Globus pallidus (tissue), 1 donor: ENCODE data around the gene PRDM15.
"Not testable (repeated sequence)": the region's sequence is repeated elsewhere in the genome, so short reads cannot be mapped to it uniquely, and the experiment has no call there.

ENCODE experiments used
- DNase-seq: peaks from one replicate; pipeline ENCODE4 v3.0.0-alpha.2; 2015; ENCODE audit warnings: low spot score

Gene PRDM15

DNA sequence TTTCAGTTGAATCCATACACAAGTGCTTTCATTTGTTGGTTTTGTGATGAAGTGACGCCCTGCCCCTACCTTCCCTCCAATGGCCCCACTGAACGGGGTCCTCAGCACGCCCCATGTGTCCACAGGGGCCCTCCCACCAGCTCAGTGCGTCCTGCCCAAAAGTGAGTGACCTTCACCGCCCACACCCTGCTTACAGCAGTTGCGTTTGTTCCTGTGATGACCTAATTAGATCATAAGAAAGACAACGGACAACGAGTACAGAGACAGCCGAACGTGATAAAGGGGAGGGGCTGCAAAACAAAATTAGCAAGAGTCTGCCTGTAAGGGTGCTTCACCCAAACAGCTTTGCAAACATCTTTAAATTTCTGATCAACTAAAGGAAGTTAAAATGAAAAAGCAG lies 74.1 kb downstream of the PRDM15 start:
- DNase-seq = no peak

DNA sequence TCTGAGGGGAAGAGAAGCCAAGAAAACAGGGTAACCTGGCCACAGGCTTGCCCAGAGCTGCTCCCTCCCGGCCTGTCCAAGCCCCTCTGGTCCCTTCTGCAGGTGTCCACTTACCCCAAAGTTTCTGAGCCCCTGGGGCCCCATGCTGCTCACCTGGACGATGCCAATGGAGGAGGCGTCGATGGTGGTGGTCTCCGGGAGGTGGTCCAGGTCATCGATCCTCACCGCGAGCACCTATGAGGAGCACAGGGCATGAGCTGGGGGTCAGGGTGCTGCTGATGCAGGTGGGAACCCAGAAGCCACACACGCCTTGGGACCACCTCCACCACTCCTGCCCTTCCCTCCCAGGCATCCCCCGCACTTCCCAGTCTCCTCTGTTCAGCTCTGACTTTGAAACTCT lies 74.8 kb downstream of the PRDM15 start:
- no peak for DNase-seq

DNA sequence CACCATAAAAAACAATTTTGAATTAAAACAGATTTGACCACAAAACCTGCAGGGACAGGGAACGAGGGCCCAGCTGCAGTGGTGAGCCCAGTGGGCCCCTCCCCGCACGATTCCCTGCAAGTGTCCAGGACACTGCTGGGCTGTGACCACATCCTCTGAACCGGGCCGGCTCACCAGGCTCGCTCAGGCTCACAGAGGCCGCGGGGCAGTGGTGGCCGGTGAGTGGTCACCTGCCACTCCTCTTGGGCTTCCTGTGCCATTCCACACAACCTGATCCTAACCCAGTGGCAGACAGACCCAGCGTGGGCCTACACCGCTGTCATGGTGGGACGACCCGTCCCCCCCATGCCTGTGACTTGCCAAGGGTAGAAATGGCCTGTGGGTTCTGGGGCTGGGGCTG lies 75.8 kb downstream of the PRDM15 start:
- no peak for DNase-seq

DNA sequence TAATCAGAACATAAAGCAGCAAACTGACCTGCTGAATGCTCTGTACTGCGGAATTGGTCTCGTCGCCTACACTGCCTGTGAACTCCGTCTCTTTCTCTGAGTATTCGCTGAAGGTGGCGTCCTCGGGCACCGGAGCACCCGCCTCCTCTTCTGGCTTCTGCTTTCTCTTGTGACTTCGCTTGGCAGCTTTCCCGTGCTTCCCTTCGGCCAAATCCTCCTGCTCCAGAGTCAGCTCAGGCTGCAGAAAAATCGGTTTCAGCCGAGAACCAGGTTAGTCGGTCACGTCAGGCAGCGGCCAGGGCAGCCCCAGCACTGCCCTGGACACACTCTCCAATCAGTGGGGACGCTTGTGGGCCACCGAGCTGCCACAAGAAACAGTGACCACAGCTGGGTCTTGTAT lies 76.5 kb downstream of the PRDM15 start:
- DNase-seq = peak; percentile 66

DNA sequence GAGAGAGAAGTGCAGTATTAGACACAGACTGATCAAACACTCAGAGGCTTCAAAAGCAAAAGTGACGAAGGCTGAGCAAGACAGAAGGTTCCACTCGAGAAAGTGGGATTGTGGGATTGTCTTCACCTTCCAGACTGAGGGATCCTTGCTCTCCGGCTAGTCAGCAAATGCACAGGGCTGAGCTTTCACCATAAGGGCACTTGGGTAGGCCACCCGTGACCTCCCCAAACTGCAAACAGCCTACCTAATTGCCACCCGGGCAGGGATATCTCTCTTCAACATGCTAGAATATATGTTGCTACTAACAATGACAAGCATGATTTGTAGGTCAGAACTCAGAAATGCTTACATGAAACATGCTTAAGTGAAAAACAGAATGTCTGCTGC lies 77.0 kb downstream of the PRDM15 start:
- no peak for DNase-seq

DNA sequence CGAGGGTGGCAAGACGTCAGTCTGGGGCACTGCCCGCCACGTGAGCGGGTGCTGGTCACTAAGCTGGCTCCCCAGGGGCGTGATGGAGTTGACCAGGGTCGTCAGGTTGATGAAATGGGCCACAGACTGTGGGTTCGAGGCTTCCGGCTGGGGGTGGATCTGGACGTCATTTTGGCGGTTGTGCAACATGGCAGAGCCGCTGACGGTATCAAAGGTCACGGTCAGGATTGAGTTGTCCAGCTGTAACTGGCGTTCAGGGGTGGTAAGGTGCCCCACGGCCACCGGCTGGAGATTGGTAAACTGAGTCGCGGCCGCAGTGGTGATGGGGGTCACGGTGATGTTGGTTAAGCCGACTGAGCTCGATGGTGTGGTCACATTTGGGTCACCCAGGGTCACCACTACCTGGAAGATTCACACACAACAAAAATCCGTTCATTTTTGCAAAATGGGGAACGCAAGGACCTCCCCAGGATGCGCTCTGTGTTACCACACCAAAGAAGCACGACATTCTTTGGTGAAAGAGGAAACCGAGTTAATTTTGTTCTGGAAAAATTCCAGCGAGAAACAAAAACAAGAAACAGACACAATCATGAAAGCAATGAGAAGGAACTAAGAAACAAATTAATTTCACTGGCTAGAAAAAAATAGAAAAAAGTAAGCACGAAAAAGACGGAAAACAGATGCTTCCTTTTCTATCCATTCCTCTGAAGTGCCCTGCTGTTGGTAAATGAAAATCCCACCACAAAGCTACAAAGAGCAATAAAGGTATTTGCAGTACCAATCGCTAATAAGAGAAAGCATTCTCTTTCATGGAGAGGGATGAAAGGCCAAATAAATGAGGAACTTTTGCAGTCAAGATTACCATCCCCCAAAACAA lies 77.6 kb downstream of the PRDM15 start:
- DNase-seq = no peak

DNA sequence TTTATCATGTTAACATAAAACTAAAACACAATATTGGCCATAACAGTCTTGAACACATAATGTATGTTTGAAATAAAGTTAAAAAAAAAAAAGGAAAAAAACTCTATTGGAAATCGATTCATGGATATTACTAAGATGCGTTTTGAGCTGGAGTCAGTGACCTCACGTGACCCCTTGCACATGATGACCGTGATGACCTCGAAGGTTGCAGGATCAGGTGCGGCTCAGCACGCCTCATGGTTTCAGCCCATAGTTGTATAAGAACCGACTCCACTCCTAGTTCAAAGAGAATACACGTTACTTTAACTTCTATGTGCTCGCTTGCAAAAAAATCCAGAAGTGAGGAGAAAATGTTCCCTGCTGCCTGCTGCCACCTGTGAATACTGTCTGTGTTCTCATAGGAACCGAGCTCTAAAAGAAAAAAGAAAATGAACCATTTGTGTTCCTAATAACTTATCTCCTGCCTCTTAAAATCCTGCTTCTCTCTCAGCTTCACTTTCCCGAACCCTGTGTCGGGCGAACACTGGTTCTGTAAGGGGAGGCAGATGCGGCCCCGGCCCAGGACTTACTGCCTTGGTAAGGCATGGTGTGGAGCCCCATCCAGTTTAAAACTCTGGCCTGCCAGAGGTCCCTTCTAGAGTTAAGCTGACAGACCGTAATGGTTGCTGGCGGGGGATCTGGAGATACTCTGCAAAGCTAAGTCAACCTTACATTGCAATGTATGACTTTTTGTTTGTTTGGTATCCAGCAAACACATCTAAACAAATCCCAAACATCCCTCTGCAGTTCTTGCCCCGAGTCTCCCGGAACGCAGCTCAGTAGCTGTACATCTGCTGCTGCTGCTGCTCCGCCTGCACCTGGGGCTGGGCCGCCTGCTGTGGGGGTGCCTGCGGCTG lies 78.5 kb downstream of the PRDM15 start:
- DNase-seq = no peak

DNA sequence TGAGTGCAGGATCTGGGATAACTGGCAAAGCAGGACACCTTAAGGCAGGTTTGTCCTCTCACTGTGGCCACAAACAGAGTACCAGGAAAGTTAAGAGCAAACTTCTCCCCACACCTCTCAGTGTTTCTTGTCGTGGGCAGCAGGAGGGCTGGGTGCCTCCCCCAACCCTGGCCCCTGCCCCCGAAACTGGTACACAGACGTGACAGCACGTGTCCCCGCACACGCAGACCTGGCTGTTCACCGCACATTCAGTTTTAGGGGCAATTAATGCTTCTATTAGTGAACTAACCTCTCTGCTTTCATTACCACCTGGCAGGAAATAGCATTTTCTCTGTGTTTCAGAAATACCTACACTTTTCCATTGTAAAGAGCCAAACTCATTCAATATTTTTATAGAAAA lies 79.4 kb downstream of the PRDM15 start:
- DNase-seq = no peak

DNA sequence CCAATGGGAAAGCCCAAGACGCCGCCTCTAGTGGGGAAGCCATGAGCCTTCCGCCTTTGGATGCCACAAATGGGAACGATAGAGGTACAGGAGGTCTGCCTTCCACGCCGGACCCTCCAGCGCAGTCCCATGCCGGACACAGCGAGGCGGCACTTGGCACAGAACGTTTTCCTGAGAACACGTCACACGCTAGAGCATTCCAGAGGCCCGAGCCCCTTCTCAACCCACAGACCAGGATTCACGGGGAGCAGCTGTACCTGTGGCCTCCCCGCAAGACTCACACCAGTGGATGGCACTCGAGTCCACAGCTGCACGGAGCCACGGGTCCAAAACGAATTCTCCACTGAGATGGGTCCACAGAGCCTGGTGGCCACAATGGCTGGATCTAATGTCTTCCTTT lies 80.8 kb downstream of the PRDM15 start:
- DNase-seq = no peak

DNA sequence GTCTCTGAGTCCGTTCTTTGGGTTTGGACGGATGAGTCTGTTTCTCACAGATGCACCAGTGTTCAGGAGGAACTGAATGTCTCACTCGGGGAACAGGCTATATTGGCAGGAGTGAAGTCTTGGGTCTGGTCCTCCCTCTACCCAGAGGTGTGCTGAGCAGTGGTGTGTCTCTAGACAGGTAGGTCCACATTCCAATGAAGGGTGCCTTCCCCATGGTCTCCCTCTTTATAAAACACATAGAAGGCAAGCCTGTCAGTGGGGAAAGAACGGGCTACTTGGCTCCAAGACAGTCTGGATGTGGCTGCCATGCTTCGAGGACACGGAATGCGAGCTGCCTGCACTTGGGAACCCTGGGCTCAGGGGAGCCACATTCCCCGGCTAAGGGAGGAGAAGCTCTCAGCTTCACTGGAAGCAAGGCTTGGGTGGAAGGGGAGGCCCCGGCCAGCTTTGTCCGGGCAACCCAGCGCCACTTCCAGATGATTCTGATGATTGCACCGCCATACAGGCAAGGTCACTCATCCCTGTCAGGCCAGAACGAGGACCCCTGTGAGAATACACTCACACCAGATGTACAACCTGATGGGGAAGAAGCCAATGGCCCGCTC lies 82.6 kb downstream of the PRDM15 start:
- DNase-seq = no peak

DNA sequence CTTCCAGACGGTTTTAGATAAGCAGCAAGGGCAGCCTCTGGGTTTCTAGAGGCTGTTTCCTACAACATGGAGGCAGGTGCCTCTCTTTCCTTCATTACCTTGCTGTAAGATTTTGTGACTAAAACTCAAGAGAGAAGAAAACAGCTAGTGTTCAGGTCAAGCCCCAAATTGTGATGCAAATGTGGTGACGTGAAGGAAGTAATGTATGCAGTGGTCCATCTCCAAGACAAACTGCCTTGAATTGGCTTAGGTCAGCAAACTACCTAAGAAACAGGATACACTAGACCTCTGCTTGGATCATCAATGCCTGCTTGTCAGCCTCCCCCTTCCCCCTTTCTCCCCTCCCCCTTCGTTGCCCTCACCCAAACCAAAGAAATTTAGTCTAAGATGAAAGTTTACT lies 83.4 kb downstream of the PRDM15 start:
- DNase-seq = no peak

DNA sequence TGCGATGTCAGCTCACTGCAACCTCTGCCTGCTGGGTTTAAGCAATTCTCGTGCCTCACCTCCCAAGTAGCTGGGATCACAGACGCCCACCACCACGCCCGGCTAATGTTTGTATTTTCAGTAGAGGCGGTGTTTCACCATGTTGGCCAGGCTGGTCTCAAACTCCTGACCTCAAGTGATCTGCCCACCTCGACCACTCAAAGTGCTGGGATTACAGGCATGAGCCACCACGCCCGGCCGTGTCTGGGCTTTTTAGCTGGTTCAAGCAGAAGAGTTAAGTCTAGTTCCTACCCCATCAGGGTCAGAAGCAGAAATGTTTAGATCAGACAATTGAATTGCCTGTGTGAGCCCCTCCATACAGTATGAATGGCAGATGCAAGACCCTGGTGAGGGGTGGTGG lies 84.5 kb downstream of the PRDM15 start:
- DNase-seq = no peak

DNA sequence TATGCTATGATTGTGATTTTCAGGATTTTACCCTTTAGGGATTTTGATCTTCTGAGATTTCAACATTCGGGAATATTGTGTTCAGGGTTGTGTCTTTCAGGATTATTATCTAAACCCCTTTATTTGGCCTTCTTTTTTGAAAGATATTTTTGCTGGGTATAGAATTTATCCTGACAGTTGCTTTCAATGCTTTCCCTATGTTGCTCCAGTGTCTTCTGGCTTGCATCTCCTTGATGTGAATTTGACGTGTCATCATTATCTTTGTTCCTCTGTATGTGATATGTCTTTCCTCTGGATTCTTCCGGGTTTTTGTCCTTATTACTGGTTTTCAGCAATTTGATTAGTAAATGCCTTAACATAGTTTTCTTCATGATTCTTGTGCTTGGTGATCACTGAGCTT lies 86.4 kb downstream of the PRDM15 start:
- DNase-seq = no peak

DNA sequence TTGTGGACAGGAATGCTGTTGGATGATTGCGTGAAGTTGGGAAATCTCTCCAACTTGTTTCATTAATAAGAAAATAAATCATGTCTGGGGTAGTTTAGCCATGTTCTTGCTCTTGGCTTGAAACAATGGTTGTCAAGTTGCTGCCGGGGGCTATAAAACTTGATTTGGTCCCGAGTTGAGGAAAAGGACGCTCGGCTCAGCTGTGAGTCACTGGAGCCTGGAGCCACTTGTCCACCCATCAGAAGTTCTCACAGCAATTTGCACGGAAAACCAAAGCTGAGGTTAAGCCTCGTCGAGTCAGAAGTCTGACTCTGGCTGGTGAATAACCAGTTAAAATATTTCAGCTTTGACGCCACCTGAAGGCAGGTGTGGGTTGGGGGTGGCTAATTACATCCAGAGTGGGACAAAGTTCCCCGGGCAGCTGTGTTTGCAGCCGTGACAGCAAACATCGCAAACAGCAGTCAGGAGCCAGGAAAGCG lies 92.6 kb downstream of the PRDM15 start:
- no peak for DNase-seq

DNA sequence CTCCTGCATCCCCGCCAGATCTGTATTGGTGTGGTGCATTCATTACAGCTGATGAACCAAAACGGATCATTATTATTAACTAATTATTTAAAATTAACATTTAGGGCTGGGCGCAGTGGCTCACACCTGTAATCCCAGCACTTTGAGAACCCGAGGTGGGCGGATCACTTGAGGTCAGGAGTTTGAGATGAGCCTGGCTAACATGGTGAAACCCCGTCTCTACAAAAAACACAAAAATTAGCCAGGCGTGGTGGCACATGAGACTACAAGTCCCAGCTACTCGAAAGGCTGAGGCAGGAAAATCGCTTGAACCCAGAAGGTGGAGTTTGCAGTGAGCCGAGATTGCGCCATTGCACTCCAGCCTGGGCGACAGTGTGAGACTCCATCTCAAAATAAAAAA lies 93.9 kb downstream of the PRDM15 start:
- not testable (repeated sequence) for DNase-seq

DNA sequence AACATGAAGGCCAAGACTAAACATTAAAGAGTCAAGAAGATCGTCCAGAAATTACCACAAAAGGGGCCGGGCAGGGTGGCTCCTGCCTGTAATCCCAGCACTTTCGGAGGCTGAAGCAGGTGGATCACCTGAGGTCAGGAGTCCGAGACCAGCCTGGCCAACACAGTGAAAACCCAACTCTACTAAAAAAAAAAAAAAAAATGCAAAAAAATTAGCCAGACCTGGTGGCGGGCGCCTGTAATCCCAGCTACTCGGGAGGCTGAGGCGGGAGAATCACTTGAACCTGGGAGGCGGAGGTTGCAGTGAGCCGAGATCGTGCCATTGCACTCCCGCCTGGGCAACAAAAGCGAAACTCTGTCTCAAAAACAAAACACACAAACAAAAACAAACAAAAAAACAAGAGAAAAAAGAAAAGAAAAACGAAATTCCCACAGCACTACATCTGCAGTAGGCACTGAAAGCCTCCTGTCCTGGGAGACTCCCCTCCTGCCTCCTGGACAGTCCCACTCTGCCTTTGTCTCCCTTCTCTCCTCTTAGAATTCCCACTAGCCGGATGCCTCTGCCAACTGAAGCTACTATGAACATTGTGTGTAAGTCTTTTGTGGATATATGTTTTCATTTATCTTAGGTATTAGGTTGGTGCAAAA lies 94.6 kb downstream of the PRDM15 start:
- no peak for DNase-seq

DNA sequence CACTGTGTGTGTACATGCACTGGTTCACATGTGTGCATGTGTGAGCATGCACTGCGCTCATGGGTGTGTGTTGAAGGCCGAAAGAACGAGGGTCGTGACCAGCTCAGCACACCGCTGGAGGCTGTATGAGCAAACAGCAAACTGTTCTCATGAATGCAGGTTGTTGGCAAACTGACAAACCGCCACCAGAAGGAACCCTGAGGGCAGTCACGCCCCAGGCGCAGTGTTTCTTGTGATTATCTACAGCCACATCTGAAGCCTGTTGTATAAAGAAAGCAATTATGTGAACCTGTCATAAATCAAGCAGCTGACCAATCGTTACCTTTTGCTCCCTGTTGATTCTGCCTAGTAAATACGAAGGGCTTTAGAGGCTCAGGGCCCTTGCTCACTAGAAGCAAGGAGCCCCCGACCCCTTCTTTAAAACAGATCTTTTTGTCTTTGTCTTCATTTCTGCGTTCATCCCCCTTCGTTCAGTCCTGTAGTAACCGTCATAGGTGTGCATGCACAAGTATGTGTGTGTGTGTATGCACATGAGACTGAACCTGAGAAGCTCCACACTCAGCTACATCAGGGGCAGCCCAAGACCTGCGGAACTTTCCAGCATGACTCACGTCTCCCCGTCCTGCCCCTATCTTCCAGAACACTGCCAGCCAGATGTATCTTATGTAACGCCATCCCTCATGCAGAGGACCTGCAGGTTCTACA lies 95.5 kb downstream of the PRDM15 start:
- no peak for DNase-seq

DNA sequence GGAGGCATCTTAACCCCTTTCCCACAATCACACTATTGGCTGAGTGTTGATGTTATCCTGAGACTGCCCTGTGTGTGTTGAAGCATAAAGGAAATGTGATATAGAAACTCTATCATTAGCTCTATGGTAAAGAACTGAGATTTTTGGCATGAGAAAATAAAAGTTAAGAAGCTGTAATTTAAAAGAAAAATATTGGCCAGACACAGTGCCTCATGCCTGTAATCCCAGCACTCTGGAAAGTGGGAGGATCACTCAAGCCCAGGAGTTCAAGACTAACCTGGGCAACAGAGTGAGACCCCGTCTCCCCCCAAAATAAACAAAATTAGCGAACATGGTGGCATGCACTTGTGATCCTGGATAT lies 98.1 kb downstream of the PRDM15 start:
- DNase-seq = no peak

DNA sequence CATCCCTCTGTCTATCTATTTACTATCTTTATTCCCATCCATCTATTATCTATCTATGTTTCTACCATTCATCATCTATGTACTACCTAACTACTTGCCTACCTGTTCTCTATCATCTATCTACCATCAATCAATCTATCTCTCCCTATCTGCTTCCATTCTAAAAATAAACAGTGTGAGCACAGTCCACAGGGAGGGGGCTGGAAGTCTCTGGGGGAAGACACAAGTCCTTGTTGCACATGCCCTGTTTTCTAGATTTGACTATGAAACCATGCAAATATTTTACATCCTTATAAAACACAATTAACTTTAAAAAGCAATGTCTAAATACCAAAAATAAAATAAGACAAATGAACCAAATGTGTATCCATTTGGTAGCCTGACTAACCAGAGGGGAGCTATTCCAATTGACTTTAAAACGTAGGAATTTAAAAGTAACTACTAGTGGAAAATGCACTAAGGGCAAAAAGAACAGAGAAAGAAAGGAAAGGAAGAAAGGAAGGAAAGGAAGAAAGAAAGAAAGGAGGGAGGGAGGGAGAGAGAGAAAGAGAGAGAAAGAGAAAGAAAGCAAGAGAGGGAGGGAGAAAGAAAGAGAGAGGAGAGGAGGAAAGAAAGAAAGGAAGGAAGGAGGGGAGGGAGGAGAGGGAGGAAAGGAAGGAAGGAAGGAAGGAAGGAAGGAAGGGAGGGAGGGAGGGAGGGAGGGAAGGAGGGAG lies 98.7 kb downstream of the PRDM15 start:
- no peak for DNase-seq

DNA sequence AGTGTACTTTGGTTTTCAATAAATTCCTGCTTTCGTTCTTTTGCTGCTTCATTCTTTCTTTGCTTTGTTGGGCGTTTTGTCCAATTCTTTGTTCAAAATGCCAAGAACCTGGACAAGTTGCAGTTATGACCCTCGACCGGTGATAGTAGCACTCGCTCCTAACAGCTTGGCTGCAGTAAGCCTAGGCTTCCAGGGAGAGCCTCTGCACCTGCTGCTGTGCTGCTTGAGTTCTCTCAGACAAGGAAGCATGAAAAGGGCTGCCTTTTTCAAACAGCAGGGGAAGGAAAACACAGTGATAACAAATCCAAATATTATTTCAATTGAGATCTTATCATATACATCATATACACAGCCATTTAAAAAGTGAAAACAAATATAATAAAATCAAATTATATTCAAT lies 99.5 kb downstream of the PRDM15 start:
- no peak for DNase-seq
